Ishikawa (cell line): Measurements from ENCODE around the gene OR52E2.

ENCODE experiments used
- CEBPB ChIP-seq: IDR thresholded peaks from 2 replicates; pipeline ENCODE4 v1.6.1; 2012
- CREB1 ChIP-seq: IDR thresholded peaks from 2 replicates; pipeline ENCODE4 v1.6.1; 2012; ENCODE audit warnings: low read depth
- EGR1 ChIP-seq: IDR thresholded peaks from 2 replicates; pipeline ENCODE4 v1.6.1; 2012
- EP300 ChIP-seq: IDR thresholded peaks from 2 replicates; pipeline ENCODE4 v1.6.1; 2012; ENCODE audit warnings: borderline replicate concordance
- FOXM1 ChIP-seq: IDR thresholded peaks from 2 replicates; pipeline ENCODE4 v1.6.1; 2012; ENCODE audit warnings: low read depth, borderline replicate concordance
- NFIC ChIP-seq: IDR thresholded peaks from 2 replicates; pipeline ENCODE4 v1.6.1; 2012
- RAD21 ChIP-seq: IDR thresholded peaks from 2 replicates; pipeline ENCODE4 v1.6.1; 2012; ENCODE audit warnings: low read depth
- TAF1 ChIP-seq: IDR thresholded peaks from 2 replicates; pipeline ENCODE4 v1.6.1; 2012; ENCODE audit warnings: low read depth, mild to moderate bottlenecking
- TCF12 ChIP-seq: IDR thresholded peaks from 2 replicates; pipeline ENCODE4 v1.6.1; 2012; ENCODE audit warnings: low read depth
- TEAD4 ChIP-seq: IDR thresholded peaks from 2 replicates; pipeline ENCODE4 v1.6.1; 2012
- YY1 ChIP-seq: IDR thresholded peaks from 2 replicates; pipeline ENCODE4 v1.6.1; 2012; ENCODE audit warnings: low read depth
- ZBTB7A ChIP-seq: IDR thresholded peaks from 2 replicates; pipeline ENCODE4 v1.6.1; 2012; ENCODE audit warnings: low read depth
- TF ChIP-seq, protein P1 (sequence below): IDR thresholded peaks from 2 replicates; pipeline ENCODE4 v1.6.1; 2012; ENCODE audit warnings: low read depth, mild to moderate bottlenecking
- TF ChIP-seq, protein P2 (sequence below): IDR thresholded peaks from 2 replicates; pipeline ENCODE4 v1.6.1; 2012
- TF ChIP-seq, protein P3 (sequence below): IDR thresholded peaks from 2 replicates; pipeline ENCODE4 v1.6.1; 2012

Gene OR52E2

DNA sequence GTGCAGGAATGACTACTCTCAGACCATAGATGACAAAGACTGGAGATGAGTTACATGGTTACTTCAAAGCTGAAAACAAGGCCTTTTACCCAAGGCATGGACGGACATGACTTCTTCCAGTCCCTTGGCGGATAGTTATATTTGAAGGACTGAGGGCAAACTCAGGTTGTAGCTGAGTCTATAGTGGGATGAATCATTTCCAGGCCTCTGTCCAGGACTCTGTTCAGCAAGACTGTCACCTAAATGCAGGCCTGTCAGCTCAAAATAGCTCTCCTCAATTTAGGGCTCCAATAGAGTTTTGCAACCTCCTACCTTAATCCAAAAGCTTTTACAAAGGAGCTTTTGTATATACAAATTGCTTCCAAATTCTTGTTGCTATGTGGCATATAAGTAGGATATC lies 37.4 kb downstream of the OR52E2 start:
- TF ChIP-seq TEAD4 (no peak), YY1 (no peak), NFIC (no peak), TCF12 (no peak), RAD21 (no peak), TAF1 (no peak), FOXM1 (no peak), EGR1 (no peak), CEBPB (no peak), CREB1 (no peak), ZBTB7A (no peak), EP300 (no peak)
- TF ChIP-seq, protein P1, sequence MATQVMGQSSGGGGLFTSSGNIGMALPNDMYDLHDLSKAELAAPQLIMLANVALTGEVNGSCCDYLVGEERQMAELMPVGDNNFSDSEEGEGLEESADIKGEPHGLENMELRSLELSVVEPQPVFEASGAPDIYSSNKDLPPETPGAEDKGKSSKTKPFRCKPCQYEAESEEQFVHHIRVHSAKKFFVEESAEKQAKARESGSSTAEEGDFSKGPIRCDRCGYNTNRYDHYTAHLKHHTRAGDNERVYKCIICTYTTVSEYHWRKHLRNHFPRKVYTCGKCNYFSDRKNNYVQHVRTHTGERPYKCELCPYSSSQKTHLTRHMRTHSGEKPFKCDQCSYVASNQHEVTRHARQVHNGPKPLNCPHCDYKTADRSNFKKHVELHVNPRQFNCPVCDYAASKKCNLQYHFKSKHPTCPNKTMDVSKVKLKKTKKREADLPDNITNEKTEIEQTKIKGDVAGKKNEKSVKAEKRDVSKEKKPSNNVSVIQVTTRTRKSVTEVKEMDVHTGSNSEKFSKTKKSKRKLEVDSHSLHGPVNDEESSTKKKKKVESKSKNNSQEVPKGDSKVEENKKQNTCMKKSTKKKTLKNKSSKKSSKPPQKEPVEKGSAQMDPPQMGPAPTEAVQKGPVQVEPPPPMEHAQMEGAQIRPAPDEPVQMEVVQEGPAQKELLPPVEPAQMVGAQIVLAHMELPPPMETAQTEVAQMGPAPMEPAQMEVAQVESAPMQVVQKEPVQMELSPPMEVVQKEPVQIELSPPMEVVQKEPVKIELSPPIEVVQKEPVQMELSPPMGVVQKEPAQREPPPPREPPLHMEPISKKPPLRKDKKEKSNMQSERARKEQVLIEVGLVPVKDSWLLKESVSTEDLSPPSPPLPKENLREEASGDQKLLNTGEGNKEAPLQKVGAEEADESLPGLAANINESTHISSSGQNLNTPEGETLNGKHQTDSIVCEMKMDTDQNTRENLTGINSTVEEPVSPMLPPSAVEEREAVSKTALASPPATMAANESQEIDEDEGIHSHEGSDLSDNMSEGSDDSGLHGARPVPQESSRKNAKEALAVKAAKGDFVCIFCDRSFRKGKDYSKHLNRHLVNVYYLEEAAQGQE, result no peak
- TF ChIP-seq, protein P2, sequence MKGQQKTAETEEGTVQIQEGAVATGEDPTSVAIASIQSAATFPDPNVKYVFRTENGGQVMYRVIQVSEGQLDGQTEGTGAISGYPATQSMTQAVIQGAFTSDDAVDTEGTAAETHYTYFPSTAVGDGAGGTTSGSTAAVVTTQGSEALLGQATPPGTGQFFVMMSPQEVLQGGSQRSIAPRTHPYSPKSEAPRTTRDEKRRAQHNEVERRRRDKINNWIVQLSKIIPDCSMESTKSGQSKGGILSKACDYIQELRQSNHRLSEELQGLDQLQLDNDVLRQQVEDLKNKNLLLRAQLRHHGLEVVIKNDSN, result no peak
- TF ChIP-seq, protein P3, sequence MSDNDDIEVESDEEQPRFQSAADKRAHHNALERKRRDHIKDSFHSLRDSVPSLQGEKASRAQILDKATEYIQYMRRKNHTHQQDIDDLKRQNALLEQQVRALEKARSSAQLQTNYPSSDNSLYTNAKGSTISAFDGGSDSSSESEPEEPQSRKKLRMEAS, result no peak

DNA sequence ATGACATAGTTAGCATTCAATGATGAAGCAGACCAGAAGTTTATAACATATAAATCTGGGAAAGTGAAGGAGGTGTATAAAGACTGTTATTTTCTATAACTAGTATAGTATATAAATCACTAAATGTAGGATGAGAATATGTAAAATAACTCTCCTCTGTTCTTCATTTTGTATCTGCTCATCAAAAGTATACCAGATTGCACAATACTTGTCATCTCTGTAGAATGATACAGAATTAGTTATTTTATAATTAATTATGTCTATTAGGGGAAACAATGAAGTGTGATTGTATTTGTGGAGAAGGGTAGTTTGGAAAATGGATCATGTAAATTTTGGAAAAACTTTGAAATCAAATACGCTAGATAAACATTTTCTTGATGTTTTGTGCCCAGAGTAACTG lies 46.4 kb downstream of the OR52E2 start:
- TF ChIP-seq, protein P2, result no peak

DNA sequence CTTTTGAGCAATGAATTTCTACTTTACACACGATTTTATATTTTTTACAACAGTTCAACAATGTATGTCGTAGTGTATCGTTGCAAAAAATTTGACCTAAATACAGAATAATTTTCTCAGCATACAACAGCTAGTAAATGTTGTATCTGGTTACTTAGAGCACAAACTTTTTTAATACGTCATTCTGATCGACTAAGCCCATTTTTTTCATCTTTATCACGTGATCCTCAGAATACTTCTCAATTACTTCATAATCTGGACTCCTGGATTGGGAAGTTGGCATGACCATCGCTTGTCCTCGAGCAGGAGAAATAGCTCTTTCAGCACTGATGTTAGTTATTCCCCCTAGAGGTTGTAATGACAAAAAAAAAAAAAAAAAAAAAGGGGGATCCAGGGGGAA lies 48.2 kb downstream of the OR52E2 start:
- TF ChIP-seq CREB1 (no peak), TAF1 (no peak), TCF12 (no peak), EGR1 (no peak), FOXM1 (no peak), ZBTB7A (no peak), YY1 (no peak)
- TF ChIP-seq, protein P2, result no peak
- TF ChIP-seq, protein P3, result no peak
